RCC 7860 (cell line): ENCODE results near the gene PLAA.
A peak's percentile ranks its signal among the peaks of the same experiment; 100 is the strongest.

Experiments
- DNase-seq: peaks from one replicate; pipeline ENCODE4 v3.0.0-alpha.2; 2015; ENCODE audit warnings: low spot score
- FAIRE-seq: peaks from 2 replicates; lab custom pipeline; 2012; peaks lifted over from hg19 to GRCh38; lab: Jason Lieb, UNC

The PLAA gene

GRCh38 chr9:26946753-26947727, at the start of gene PLAA:
Gene PLAA (minus strand): TSS chr9:26947242. CDS start chr9:26947045, 197 bp downstream.
- DNase-seq = peak; percentile 80
- peak; percentile 31 for FAIRE-seq

GRCh38 chr9:26995810-26996209, 48.8 kb upstream of the PLAA start:
- DNase-seq (no peak), FAIRE-seq (no peak)

- DNase-seq (no peak), FAIRE-seq (no peak)
Observed at GRCh38 chr9:26983340-26983739, 36.3 kb upstream of the PLAA start.

- DNase-seq = no peak
- FAIRE-seq = no peak
Observed at GRCh38 chr9:26975728-26976707, 29.0 kb upstream of the PLAA start.

- FAIRE-seq (no peak), DNase-seq (no peak)
Observed at GRCh38 chr9:26974927-26975326, 27.9 kb upstream of the PLAA start.

GRCh38 chr9:26973989-26974388, 26.9 kb upstream of the PLAA start:
- FAIRE-seq (no peak), DNase-seq (no peak)

GRCh38 chr9:26971721-26972120, 24.7 kb upstream of the PLAA start:
- DNase-seq (no peak), FAIRE-seq (no peak)

GRCh38 chr9:26956860-26957233, 9.8 kb upstream of the PLAA start:
- FAIRE-seq (no peak), DNase-seq (no peak)

- DNase-seq (peak; percentile 88), FAIRE-seq (peak; percentile 86)
Observed at GRCh38 chr9:26955921-26956859, 9.1 kb upstream of the PLAA start, which contains the start of gene IFT74. Gene IFT74 (plus strand): TSS chr9:26956412. CDS start chr9:26961968, 5,556 bp downstream.

- FAIRE-seq (no peak), DNase-seq (no peak)
Observed at GRCh38 chr9:26955222-26955903, 8.3 kb upstream of the PLAA start.

GRCh38 chr9:26954050-26954508, 7.0 kb upstream of the PLAA start:
- FAIRE-seq (no peak), DNase-seq (no peak)

GRCh38 chr9:26951794-26952193, 4.8 kb upstream of the PLAA start:
- no peak for FAIRE-seq

GRCh38 chr9:26950521-26950920, 3.5 kb upstream of the PLAA start:
- peak; percentile 37 for FAIRE-seq
- no peak for DNase-seq

More at GRCh38 chr9:26951794-26952193, 4.8 kb upstream of the PLAA start:
- no peak for DNase-seq

- FAIRE-seq (no peak), DNase-seq (peak; percentile 23)
Observed at GRCh38 chr9:26949637-26950069, 2.6 kb upstream of the PLAA start.

- FAIRE-seq (no peak), DNase-seq (no peak)
Observed at GRCh38 chr9:26947736-26948135, 694 bp upstream of the PLAA start.

- FAIRE-seq (no peak), DNase-seq (no peak)
Observed at GRCh38 chr9:26945591-26945990, 1.5 kb downstream of the PLAA start.

GRCh38 chr9:26940779-26941178, 6.3 kb downstream of the PLAA start:
- no peak for FAIRE-seq
- no peak for DNase-seq

GRCh38 chr9:26939955-26940711, 6.9 kb downstream of the PLAA start:
- FAIRE-seq (no peak), DNase-seq (no peak)
